K562 (cell line): ENCODE measurements around the gene C1QTNF5.

ENCODE experiments used
- CHD2 ChIP-seq: IDR thresholded peaks from 2 replicates; pipeline ENCODE4 v1.6.1; 2011; ENCODE audit warnings: low read depth, low read length
- CTBP1 ChIP-seq: fragments of 450-650 bp; IDR thresholded peaks from 2 replicates; pipeline ENCODE4 v1.6.1; 2016; ENCODE audit warnings: borderline replicate concordance
- EP300 ChIP-seq: IDR thresholded peaks from 2 replicates; pipeline ENCODE4 v1.6.1; 2012; ENCODE audit warnings: low read length, improper control_type of control experiment
- EZH2 ChIP-seq: IDR thresholded peaks from 2 replicates; pipeline ENCODE4 v1.6.1; 2012; ENCODE audit warnings: low read depth, mild to moderate bottlenecking, inconsistent platforms, low read length, borderline replicate concordance
- HCFC1 ChIP-seq: IDR thresholded peaks from 2 replicates; pipeline ENCODE4 v1.6.1; 2012; ENCODE audit warnings: low read depth, low read length, improper control_type of control experiment
- HMGXB4 ChIP-seq: sonication (generic); formaldehyde crosslinking; IDR thresholded peaks from 2 replicates; pipeline ENCODE4 v1.8.1; 2023; ENCODE audit warnings: mild to moderate bottlenecking, missing genetic modification reagents
- NFIC ChIP-seq: fragments of 450-650 bp; IDR thresholded peaks from 2 replicates; pipeline ENCODE4 v1.6.1; 2017; ENCODE audit warnings: mild to moderate bottlenecking, inconsistent platforms
- YY1 ChIP-seq, 3 experiments: IDR thresholded peaks; 2 replicates each; pipeline ENCODE4 v1.6.1; 2011; ENCODE audit warnings: low read length in 2 of 3, mild to moderate bottlenecking in 2 of 3, moderate library complexity in 2 of 3, borderline replicate concordance in 1 of 3, control low read depth in 1 of 3, low read depth in 1 of 3; ENCODE audit not compliant: insufficient read depth in 3 of 3, insufficient replicate concordance in 2 of 3, control insufficient read depth in 1 of 3, insufficient read length in 1 of 3; ENCODE audit errors: extremely low read depth in 1 of 3
- ZBED1 ChIP-seq: IDR thresholded peaks from 2 replicates; pipeline ENCODE4 v1.6.1; 2014
- TF ChIP-seq, protein P1 (sequence below): fragments of 450-650 bp; IDR thresholded peaks from 2 replicates; pipeline ENCODE4 v1.6.1; 2017; ENCODE audit warnings: mild to moderate bottlenecking, moderate library complexity
- TF ChIP-seq, protein P2 (sequence below): fragments of 250-450 bp; sonication (Bioruptor Pico); IDR thresholded peaks from 2 replicates; pipeline ENCODE4 v1.5.0; 2021; ENCODE audit warnings: mild to moderate bottlenecking, borderline replicate concordance
- TF ChIP-seq, protein P3 (sequence below): fragments of 450-650 bp; IDR thresholded peaks from 2 replicates; pipeline ENCODE4 v1.6.1; 2018; ENCODE audit not compliant: partially characterized antibody

DNA sequence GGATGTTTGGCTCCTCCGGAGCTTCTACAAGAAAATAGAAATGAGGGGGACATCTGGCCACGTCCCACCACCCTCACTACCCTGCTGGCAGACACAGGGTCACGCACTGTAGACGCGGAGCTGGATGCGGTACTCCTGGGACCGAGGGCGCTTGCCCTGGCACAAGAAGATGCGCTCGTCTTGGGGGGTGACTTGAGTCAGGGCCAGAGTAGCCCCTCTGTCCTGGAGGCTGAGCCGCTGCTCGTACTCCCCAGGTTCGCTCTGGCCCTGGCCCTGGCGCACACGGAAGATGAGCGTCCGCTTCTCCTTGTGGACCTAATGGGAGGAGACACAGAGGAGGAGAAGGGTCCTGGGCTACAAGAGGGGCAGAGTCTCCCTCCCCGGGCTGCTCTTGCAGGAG, 26.0 kb downstream of the C1QTNF5 start:
- TF ChIP-seq, protein P1, sequence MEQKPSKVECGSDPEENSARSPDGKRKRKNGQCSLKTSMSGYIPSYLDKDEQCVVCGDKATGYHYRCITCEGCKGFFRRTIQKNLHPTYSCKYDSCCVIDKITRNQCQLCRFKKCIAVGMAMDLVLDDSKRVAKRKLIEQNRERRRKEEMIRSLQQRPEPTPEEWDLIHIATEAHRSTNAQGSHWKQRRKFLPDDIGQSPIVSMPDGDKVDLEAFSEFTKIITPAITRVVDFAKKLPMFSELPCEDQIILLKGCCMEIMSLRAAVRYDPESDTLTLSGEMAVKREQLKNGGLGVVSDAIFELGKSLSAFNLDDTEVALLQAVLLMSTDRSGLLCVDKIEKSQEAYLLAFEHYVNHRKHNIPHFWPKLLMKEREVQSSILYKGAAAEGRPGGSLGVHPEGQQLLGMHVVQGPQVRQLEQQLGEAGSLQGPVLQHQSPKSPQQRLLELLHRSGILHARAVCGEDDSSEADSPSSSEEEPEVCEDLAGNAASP: no peak
- TF ChIP-seq HCFC1 (no peak), EZH2 (no peak), HMGXB4 (CRISPR knock-in tag) (no peak), ZBED1 (no peak), YY1 (IDR thresholded peaks at IDR 0.05; ENCODE audit: borderline replicate concordance in 1 of 3, control insufficient read depth in 1 of 3, extremely low read depth in 1 of 3, insufficient read depth in 3 of 3, insufficient read length in 1 of 3, insufficient replicate concordance in 2 of 3, low read depth in 1 of 3, low read length in 2 of 3) (no peak), CTBP1 (no peak), EP300 (no peak), NFIC (no peak), CHD2 (no peak)
- TF ChIP-seq, protein P2, sequence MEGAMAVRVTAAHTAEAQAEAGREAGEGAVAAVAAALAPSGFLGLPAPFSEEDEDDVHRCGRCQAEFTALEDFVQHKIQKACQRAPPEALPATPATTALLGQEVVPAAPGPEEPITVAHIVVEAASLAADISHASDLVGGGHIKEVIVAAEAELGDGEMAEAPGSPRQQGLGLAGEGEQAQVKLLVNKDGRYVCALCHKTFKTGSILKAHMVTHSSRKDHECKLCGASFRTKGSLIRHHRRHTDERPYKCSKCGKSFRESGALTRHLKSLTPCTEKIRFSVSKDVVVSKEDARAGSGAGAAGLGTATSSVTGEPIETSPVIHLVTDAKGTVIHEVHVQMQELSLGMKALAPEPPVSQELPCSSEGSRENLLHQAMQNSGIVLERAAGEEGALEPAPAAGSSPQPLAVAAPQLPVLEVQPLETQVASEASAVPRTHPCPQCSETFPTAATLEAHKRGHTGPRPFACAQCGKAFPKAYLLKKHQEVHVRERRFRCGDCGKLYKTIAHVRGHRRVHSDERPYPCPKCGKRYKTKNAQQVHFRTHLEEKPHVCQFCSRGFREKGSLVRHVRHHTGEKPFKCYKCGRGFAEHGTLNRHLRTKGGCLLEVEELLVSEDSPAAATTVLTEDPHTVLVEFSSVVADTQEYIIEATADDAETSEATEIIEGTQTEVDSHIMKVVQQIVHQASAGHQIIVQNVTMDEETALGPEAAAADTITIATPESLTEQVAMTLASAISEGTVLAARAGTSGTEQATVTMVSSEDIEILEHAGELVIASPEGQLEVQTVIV (CRISPR knock-in tag): no peak
- TF ChIP-seq, protein P3, sequence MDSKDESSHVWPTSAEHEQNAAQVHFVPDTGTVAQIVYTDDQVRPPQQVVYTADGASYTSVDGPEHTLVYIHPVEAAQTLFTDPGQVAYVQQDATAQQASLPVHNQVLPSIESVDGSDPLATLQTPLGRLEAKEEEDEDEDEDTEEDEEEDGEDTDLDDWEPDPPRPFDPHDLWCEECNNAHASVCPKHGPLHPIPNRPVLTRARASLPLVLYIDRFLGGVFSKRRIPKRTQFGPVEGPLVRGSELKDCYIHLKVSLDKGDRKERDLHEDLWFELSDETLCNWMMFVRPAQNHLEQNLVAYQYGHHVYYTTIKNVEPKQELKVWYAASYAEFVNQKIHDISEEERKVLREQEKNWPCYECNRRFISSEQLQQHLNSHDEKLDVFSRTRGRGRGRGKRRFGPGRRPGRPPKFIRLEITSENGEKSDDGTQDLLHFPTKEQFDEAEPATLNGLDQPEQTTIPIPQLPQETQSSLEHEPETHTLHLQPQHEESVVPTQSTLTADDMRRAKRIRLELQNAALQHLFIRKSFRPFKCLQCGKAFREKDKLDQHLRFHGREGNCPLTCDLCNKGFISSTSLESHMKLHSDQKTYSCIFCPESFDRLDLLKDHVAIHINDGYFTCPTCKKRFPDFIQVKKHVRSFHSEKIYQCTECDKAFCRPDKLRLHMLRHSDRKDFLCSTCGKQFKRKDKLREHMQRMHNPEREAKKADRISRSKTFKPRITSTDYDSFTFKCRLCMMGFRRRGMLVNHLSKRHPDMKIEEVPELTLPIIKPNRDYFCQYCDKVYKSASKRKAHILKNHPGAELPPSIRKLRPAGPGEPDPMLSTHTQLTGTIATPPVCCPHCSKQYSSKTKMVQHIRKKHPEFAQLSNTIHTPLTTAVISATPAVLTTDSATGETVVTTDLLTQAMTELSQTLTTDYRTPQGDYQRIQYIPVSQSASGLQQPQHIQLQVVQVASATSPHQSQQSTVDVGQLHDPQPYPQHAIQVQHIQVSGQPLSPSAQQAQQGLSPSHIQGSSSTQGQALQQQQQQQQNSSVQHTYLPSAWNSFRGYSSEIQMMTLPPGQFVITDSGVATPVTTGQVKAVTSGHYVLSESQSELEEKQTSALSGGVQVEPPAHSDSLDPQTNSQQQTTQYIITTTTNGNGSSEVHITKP: no peak
